ENCODE measurements around the gene CALHM6. TPM values are rescaled to one million over a fixed set of nuclear protein-coding genes. Genes with fewer than 3 reads are reported as not detected.

The CALHM6 gene
- polyA plus RNA-seq, 3 donors: 47.7 to 367 (median 261) TPM

GRCh38 chr6:116433206-116433712, 27.9 kb upstream of the CALHM6 start:
- 100% methylated on average over 3 of the region's 4 CpGs for WGBS (ENCODE audit: insufficient coverage)
- H3K27me3 ChIP-seq (ENCODE audit: control insufficient read depth in 2 of 2, insufficient read depth in 2 of 2, low read length in 2 of 2): no peaks in the 10 kb centered on the region
- peaks cover 53 to 55% of the 10 kb centered on the region in 2 donors for H3K36me3 Mint-ChIP-seq
- H3K4me2 ChIP-seq (replicated peaks; ENCODE audit: extremely low read depth, low read length, poor library complexity, severe bottlenecking): no peak overlapping the region
- H4K20me1 ChIP-seq (ENCODE audit: insufficient read depth, low read length): no peaks in the 10 kb centered on the region
- H3K9me3 Mint-ChIP-seq: peaks cover 0 to 3% (median 0%) of the 10 kb centered on the region in 7 donors
- no peak overlapping the region for H2AFZ ChIP-seq (ENCODE audit: insufficient read depth, low read depth, low read length, poor library complexity, severe bottlenecking)
- H3K27ac ChIP-seq (ENCODE audit: low read depth in 1 of 2, low read length in 2 of 2): no peak overlapping the region
- no peak overlapping the region for H3K4me3 Mint-ChIP-seq
- H3K4me3 ChIP-seq (replicated peaks in 1 of 3; ENCODE audit: low read depth in 2 of 3, low read length in 3 of 3): no peak overlapping the region
- TF ChIP-seq, protein P1, sequence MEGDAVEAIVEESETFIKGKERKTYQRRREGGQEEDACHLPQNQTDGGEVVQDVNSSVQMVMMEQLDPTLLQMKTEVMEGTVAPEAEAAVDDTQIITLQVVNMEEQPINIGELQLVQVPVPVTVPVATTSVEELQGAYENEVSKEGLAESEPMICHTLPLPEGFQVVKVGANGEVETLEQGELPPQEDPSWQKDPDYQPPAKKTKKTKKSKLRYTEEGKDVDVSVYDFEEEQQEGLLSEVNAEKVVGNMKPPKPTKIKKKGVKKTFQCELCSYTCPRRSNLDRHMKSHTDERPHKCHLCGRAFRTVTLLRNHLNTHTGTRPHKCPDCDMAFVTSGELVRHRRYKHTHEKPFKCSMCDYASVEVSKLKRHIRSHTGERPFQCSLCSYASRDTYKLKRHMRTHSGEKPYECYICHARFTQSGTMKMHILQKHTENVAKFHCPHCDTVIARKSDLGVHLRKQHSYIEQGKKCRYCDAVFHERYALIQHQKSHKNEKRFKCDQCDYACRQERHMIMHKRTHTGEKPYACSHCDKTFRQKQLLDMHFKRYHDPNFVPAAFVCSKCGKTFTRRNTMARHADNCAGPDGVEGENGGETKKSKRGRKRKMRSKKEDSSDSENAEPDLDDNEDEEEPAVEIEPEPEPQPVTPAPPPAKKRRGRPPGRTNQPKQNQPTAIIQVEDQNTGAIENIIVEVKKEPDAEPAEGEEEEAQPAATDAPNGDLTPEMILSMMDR (IDR thresholded peaks at IDR 0.05): no peak
- peaks cover 5% of the 10 kb centered on the region for H3K4me1 Mint-ChIP-seq
- H3K4me1 ChIP-seq (ENCODE audit: control insufficient read depth in 1 of 2, insufficient read depth in 2 of 2, low read length in 2 of 2): peaks cover 0 to 2% of the 10 kb centered on the region in 2 donors
- intact Hi-C loops (cut with micrococcal nuclease): no loop called here
- H3K9ac ChIP-seq (ENCODE audit: insufficient read depth, low read length, poor library complexity, severe bottlenecking): no peak overlapping the region
- no peak overlapping the region for H3K27ac Mint-ChIP-seq
- H3K9me3 ChIP-seq (replicated peaks in 1 of 2; ENCODE audit: control insufficient read depth in 1 of 2, insufficient read depth in 1 of 2, low read length in 2 of 2): no peaks in the 10 kb centered on the region
- no peaks in the 10 kb centered on the region for H3K79me2 ChIP-seq (ENCODE audit: insufficient read depth, low read length)
- H3K27me3 Mint-ChIP-seq (ENCODE audit: low read depth in 3 of 3): no peaks in the 10 kb centered on the region
- no peak for DNase-seq
- peaks cover 53 to 81% of the 10 kb centered on the region in 2 donors for H3K36me3 ChIP-seq (replicated peaks in 1 of 2; ENCODE audit: control insufficient read depth in 1 of 2, insufficient read depth in 2 of 2, low read length in 2 of 2)

DNA sequence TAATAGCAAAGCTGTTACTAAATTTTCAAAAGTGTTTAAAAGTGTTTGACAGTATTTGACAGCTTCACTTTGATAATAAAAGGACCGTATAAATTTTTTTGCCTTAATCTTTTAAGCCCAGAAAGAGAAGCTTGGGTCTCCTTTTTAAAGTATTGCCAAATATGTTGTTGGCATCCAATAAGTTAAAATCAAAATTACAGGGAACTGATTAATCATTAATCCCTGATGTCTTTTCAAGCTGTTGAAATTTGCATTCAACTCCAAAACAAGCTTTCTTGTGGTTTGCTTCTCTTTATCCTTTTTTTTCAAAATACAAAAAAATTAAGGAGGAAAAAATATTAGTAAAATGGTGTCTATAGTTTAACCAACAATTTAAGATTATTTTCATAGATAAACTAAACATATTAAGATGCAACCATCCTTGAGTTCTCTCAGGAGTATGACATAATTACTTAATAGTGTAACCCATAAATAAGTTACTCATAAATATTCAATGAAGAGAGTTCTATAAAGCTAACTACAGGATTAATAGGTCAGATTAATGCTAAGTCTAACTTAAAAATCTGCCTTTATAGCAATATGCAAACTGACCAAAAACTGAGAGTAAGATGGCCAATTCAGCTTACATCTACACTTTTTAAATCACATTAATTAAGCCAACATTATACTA, 27.0 kb upstream of the CALHM6 start:
- H3K79me2 ChIP-seq (ENCODE audit: insufficient read depth, low read length): no peaks in the 10 kb centered on the region
- intact Hi-C loops (cut with micrococcal nuclease): no loop called here
- H3K4me1 ChIP-seq (ENCODE audit: control insufficient read depth in 1 of 2, insufficient read depth in 2 of 2, low read length in 2 of 2): peaks cover 0 to 2% of the 10 kb centered on the region in 2 donors
- no peak overlapping the region for H3K4me2 ChIP-seq (replicated peaks; ENCODE audit: extremely low read depth, low read length, poor library complexity, severe bottlenecking)
- H3K27ac ChIP-seq (ENCODE audit: low read depth in 1 of 2, low read length in 2 of 2): no peak overlapping the region
- DNase-seq: no peak
- H3K4me3 ChIP-seq (replicated peaks in 1 of 3; ENCODE audit: low read depth in 2 of 3, low read length in 3 of 3): no peak overlapping the region
- H4K20me1 ChIP-seq (ENCODE audit: insufficient read depth, low read length): no peaks in the 10 kb centered on the region
- H3K36me3 ChIP-seq (replicated peaks in 1 of 2; ENCODE audit: control insufficient read depth in 1 of 2, insufficient read depth in 2 of 2, low read length in 2 of 2): peaks cover 44 to 72% of the 10 kb centered on the region in 2 donors
- Mint-ChIP-seq H3K27ac (no peak overlapping the region), H3K4me1 (peaks cover 6% of the 10 kb centered on the region), H3K27me3 (ENCODE audit: low read depth in 3 of 3) (no peaks in the 10 kb centered on the region), H3K9me3 (peaks cover 0 to 3% (median 0%) of the 10 kb centered on the region in 7 donors), H3K4me3 (no peak overlapping the region), H3K36me3 (peaks cover 44 to 45% of the 10 kb centered on the region in 2 donors)
- H3K27me3 ChIP-seq (ENCODE audit: control insufficient read depth in 2 of 2, insufficient read depth in 2 of 2, low read length in 2 of 2): no peaks in the 10 kb centered on the region
- WGBS (ENCODE audit: insufficient coverage): no CpG with 5 or more reads among the region's 1 CpG
- TF ChIP-seq, protein P1 (IDR thresholded peaks at IDR 0.05): no peak
- no peak overlapping the region for H2AFZ ChIP-seq (ENCODE audit: insufficient read depth, low read depth, low read length, poor library complexity, severe bottlenecking)
- H3K9ac ChIP-seq (ENCODE audit: insufficient read depth, low read length, poor library complexity, severe bottlenecking): no peak overlapping the region
- no peaks in the 10 kb centered on the region for H3K9me3 ChIP-seq (replicated peaks in 1 of 2; ENCODE audit: control insufficient read depth in 1 of 2, insufficient read depth in 1 of 2, low read length in 2 of 2)
